NB4 (cell line): ENCODE results near the gene NR2F1-AS1.

ENCODE experiments used
- POLR2A ChIP-seq: IDR thresholded peaks from 2 replicates; pipeline ENCODE4 v1.6.1; 2011; ENCODE audit warnings: mild to moderate bottlenecking; ENCODE audit not compliant: insufficient read length; ENCODE audit errors: extremely low read depth
- TF ChIP-seq, protein P1 (sequence below): IDR thresholded peaks from one replicate; pipeline ENCODE4 v1.5.1; 2012; ENCODE audit warnings: low read depth, low read length
- TF ChIP-seq, protein P2 (sequence below): IDR thresholded peaks from 2 replicates; pipeline ENCODE4 v1.6.1; 2011; ENCODE audit warnings: low read depth, low read length

DNA sequence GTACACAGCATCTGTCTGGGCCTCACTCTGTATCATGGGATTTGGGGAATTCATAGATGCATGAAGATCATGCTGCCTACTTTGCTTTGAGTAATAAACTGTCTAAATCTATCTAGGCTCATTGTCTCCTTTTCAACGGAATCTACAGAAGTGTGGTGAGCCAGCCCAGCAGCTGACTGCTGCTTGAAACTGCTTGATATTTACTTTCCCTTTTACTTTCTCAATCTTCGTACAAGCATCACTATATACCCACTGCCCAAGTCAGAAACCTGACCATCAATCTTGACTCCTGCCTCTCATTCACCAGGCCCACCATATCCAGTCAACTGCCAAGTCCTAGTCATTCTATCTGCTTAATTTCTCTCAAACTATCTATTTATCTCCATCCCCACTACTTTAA is 142.9 kb downstream of the NR2F1-AS1 start:
- TF ChIP-seq, protein P1, sequence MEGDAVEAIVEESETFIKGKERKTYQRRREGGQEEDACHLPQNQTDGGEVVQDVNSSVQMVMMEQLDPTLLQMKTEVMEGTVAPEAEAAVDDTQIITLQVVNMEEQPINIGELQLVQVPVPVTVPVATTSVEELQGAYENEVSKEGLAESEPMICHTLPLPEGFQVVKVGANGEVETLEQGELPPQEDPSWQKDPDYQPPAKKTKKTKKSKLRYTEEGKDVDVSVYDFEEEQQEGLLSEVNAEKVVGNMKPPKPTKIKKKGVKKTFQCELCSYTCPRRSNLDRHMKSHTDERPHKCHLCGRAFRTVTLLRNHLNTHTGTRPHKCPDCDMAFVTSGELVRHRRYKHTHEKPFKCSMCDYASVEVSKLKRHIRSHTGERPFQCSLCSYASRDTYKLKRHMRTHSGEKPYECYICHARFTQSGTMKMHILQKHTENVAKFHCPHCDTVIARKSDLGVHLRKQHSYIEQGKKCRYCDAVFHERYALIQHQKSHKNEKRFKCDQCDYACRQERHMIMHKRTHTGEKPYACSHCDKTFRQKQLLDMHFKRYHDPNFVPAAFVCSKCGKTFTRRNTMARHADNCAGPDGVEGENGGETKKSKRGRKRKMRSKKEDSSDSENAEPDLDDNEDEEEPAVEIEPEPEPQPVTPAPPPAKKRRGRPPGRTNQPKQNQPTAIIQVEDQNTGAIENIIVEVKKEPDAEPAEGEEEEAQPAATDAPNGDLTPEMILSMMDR = no peak
- TF ChIP-seq, protein P2, sequence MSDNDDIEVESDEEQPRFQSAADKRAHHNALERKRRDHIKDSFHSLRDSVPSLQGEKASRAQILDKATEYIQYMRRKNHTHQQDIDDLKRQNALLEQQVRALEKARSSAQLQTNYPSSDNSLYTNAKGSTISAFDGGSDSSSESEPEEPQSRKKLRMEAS = no peak
- TF ChIP-seq POLR2A = no peak
